GM19468 (cell line): ENCODE results near the gene AP1G2.
A peak's percentile ranks its signal among the peaks of the same experiment; 100 is the strongest.

Source experiments
- ATAC-seq: cut with Tn5 transposase; IDR thresholded peaks from one replicate; pipeline ENCODE4 v1.9.1; 2021; ENCODE audit warnings: mild to moderate bottlenecking, moderate library complexity, moderate number of reproducible peaks; ENCODE audit not compliant: unreplicated experiment; ENCODE audit errors: extremely low read depth

The AP1G2 gene

DNA sequence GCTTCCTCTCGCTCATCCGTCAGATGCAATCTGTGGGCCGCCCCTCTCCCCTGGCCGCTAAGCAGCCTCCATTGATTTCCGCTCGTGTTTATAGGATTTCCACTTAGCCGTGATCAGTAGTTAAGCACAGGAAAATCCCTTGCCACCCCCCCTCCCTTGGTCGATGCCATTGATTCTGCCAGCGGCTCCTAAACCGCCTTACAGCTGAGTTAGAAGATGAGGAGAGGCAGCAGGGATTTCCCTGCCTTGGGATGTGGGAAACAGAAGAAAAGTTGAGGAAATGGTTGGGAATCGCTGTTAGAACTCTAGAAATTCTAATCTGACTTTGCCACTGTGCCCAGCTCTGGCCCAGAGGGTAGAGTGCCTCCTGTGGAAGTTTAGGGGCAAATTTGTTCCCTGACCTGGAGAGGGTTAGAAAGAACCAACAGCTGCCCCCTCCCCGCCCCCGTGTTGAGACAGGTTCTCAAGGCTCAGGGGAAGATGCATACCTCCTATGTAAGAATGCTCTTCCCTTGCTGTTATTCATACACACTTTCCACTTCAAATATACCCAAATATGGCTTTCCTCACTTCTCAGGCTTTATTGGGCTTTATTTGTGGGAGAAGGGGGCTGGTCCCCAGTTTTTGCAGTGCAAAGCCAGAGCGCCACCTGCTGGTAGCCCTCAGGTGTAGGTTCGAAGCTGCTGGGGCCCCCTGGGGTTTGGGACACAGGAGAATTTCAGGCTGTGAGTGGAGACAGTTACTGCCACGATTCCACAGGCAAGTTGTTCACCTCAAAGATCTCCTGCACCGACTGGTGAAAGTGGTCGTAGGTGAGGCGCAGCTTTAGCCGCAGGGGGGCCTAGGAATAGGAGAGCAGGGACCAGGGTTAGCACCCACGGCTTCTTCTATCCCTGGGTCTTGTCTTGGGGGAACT lies 8.3 kb downstream of the AP1G2 start:
- ATAC-seq: no peak

DNA sequence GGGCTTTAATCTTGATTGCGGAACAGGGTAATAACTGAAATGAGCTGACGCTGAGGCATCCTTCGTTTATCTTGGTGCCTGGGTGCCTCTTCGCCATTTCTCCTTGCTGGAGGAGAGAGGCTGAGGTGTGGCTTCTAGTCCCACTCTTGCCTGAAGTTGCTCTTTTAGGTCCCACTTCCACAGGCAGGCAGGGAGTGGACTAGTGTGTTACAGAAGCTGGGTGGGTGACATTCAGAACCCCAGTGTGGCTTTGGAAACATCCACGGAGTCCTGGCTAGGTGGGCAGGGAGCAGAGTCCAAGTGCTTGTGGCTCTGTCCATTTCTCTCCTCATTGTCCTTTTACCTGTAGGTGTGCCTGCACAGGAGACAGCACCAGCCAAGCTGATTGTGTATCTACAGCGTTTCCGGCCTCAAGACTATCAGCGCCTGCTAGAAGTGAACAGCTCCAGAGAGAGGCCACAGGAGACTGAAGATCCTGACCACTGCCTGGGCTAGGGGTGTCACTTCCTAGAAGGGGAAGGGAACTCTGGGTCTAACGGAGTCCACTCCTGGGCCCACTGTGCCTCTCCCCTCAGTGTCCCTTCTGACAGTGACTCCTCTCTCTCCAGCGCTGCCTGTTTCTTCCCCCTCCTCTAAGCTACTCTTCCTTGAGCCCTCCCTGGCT lies 9.1 kb downstream of the AP1G2 start:
- no peak for ATAC-seq

DNA sequence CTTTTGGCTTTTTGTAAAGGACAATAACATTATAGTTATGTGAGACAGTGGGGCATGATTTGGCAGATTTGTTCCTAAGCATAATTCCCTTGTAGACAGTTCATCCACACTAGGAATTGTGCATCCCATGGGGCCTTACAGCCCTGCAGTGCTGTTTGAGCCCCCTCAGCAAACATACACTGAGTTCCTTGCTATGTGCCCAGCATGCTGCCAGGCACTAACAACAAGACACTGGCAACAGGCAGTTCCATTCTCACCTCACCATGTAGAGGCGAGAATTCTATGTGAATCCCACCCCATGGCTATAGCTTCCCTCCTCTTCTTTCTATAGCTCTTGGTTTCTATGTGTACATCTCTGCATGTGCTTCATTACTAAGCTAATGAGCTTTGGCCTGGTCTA lies 9.6 kb downstream of the AP1G2 start:
- no peak for ATAC-seq

DNA sequence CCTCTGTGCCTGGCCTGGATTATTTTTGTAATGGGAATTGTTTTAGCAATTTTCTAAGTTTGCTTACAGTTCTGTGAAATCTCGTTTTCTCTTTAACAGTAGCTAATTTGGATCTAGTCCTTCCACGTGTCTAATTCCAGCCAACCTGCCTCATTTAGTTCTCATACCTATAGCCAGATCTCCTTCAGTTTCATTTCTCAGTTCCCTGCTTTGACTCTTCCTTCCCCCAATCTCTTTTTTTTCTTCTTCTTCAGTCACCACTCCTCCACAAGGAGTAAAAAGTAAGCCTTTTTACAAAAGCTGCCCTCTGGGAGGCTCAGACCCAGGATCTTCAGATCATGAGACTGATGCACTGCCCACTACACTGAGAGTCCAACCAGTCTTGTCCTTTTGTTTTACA lies 10.1 kb downstream of the AP1G2 start:
- ATAC-seq: no peak

DNA sequence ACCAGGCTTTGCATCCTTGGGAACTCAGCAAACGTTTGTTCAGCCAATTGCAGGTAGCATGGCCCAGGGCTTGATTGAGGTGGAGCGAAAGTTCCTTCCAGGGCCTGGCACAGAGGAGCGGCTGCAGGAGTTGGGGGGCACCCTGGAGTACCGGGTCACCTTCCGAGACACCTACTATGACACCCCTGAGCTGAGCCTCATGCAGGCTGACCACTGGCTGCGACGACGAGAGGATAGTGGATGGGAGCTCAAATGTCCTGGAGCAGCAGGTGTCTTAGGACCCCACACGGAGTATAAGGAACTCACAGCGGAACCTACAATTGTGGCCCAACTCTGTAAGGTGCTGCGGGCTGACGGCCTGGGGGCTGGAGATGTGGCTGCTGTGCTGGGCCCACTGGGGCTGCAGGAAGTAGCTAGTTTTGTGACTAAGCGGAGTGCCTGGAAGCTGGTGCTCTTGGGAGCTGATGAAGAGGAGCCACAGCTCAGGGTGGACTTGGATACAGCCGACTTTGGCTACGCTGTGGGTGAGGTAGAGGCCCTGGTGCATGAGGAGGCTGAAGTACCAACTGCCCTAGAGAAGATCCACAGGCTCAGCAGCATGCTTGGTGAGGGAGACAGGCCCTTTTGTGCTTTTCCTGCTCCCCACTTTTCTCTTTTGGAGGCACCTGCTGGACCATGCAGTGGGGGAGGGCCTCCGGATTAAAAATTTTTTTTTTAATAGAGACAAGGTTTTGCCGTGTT lies 10.7 kb downstream of the AP1G2 start:
- ATAC-seq: no peak

DNA sequence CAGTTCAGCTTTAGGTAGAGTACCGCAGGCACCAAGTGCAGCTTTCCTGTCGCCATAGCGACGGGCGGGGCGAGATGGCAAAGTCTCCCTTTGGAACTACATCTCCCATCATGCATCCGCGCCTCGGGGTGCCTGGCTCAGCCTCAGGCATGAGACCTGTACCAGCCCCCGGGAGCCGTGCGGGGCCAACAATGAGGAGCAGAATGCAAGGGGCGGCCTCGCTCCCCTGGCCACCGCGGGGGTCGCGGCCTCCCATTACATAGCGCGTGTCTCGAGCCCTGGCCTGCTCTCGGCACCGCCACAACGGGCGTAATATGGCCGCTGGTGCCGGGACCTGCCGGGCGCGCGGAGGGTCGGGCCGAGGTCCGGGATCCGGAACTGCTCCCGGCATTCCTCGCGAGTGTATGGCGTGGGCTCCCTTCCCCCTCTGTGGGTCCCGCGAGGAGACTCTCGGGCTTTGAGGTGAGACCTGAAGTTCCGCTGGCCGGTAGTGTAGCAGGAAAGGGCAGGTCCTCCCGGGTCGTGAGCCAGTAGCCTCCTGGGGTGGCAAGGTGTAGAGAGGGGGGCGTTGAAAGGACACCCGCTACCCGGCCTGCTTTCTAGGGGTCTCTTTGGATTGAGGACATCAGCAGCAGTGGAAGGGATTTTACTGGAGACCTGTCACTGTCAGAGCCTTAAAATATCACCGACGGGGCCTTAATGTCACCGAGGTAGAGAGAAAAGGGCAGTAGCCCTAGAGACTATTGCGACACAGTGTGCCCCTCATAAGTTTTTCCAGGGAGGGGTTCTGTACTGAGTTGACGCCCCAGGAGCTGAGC lies 11.5 kb downstream of the AP1G2 start, which contains the start of gene THTPA:
TSS of gene THTPA (plus strand) at position 390 of the 818 bp plus-strand sequence. CDS start 487 bp downstream, outside the sequence.
- peak; percentile 91 for ATAC-seq

DNA sequence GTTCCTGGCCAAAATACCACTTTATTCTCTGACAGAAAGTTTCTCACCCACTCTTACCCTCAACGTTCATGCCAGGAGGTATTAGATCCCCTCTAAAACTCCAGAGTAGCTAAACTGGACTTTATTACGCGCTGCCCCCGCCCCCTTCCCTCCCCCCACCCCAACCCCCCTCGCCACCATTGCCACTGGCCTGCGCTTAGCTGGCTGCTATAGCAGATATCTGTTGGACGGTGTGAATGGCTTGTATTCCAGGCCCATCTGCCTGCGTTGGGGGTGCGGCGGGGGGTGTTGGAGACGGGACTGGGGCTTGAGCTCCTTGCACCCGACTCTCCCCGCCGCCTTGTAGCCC lies 12.1 kb downstream of the AP1G2 start:
- no peak for ATAC-seq

DNA sequence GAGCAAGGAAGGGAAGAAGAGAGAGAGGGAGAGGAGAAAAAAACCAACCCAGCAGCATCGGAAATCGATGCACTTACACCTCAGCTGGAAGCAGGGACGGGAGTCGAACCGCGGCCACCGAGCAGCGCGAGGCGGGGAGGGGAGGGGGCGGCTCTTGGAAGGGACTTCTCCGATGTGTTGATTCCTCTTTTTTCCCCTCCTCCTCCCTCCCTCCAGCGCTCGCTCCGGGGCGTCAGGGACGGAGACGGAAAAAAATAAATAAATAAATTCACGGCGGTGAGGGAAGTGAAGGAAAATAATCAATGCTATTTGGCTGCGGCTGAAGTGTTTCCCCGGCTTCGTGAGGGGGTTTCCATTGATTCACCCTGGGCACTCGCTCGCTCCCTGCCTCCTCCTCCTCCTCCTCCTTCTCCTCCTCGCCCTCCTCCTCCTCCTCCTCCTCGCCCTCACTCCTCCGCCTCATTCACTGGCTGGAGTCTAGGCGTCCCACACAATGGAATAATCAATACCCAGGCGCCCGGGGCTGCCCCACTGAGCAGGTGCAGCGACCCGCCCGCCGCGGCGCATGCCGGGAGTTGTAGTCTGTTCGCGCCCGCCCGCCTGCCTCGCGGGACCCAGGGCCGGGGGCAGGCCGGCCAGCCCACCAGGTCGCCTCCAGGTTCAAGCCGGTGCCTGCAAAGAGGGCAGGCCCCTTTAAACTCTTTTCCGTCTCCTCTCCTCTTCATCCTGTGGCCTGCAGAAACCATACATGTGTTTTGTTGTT lies 16.1 kb downstream of the AP1G2 start, which contains the start of gene ZFHX2:
TSS of gene ZFHX2 (minus strand) at position 500 of the 763 bp plus-strand sequence. CDS start 16,440 bp downstream, outside the sequence.
- no peak for ATAC-seq

DNA sequence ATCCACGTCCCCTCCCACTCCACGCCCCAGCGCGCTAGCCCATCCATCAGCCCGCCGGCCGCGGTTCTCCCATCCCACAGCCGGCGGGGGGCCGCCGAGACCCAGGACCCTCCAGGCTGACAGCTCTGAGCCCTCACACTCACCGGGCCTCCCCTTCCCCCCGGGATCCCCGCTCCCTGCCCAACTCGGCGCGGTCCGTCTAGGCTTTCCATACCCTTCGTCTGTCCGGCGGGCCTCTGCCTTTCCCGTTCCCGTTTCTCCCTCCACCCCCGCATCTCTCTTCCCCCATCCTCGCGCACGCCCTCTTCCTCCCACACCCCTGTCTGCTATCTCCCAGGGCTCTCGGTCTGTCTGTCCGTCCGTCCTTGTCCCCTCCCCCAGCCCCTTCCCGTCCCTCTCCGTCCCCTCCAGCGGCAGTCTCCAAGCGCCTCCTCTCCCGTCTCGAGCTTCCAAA lies 16.8 kb downstream of the AP1G2 start:
- ATAC-seq: no peak

DNA sequence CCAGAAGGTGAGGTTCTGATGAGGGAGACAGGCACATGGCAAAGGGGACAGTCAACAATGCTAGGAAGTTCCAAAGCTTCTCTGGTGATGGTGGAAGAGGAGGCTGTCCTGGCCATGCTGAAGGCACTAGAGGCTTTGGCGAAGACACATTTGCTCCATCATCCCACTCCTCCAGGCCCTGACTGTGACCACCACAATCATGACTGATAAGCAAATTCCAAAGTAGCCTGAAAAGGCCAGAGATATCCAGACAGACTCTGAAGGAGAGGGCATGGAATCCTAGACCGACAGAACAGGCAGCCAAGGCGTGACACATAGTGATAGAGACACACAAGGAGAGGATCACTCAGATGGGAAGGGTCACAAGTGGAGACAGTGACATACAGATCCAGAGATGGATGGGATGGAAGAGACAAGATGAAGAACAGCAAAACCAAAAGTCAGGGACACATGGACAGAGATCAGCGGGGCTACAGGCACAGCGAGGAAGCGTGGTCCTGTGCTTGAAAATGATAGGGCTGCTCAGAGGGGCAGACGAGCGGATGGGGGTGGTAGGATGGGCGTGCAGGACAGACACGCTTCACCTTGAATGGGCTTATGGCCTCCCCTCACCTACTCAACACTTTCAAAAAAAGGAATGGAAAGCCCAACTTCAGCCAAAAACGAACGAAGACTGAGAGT lies 17.3 kb downstream of the AP1G2 start:
- no peak for ATAC-seq

DNA sequence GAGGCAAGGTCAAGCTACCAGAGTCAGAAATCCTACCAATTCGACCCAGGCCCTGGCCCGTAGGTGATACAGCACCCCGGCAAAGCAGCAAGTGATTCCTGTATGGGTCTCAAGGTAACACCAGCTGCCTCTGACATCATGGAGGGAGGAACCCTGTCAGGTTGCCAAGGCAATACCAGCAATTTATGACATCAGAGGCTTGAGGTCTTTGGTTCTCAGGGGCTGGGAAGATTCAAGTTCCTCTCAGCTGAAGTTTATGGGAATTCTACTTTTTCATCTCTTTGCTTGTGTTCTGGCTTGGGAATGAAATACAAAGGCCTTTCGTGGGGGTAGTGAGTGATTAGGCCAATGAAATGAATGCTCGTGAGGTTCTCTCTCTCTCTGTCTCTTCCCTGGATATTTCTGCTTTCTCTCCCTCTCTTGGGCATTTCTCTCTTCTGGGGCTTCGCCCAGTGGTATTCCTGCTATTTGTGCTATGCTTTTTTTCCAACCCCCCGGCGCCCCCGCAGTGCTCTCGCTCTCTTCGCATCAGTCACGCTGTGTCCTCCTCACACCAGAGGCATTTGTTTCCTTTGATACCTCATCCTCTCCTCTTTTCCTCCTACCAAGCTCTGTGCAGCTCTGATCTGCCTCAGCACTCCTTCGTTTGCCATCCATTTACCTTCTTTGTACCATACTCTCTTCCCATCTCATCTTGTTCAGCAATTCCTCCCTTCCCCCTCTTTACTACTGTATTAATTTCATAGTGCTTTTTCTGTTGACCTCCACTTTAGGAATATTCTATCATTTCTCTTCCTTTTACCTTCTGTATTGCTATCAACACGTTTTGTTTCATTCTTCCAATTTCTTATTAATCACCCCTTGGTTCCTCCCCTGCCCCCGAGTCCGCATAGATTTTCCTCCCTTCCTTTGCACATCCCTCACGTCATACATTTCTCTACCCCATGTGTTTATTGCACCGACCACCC lies 19.0 kb downstream of the AP1G2 start:
- no peak for ATAC-seq

DNA sequence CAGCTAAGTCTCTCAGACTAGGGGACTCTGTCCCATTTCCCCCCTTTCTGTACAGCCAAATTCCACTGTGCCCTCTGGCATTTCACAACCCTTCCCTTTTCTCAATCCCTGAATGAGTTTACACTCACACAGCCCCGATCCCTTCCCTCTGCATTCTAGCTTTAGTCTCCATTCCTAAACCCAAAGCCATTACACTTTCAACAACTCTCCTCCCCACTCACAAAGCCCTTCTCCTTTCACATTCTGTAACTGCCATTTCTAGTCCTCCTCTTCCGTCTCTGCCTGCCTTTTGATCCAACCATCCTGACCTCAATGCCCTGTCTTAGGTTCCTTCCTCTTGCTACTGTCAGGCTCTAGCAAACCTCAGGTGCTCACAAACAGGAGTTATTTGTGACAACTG lies 19.7 kb downstream of the AP1G2 start:
- no peak for ATAC-seq

DNA sequence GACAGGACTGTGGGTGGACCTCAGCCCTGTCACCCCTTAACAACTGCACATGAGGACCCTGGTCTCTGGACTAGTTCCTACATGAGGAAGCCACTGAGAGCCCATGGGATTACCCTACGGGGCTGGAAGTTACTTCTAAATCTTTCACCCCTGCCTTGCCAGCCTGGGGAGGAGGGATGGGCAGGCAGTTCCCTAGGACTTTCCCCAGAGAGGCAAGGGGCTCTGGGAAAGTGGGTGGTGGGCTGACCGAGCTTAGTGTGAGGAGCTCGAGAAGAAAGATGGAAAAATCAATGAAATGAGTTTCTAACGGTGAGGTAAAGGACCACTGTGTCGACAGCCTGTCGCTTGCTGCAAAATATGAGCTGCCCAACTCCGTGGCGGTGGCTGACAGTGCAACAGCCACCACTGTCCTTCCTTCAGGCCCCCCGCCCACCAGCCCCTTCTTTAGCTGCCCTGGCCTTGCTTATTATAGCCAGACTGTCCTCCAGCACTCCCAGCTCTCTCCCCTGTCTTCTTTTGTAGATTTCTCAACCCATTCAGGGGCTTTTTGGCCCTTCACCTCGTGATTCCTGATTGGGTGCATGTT lies 21.0 kb downstream of the AP1G2 start:
- ATAC-seq: no peak

DNA sequence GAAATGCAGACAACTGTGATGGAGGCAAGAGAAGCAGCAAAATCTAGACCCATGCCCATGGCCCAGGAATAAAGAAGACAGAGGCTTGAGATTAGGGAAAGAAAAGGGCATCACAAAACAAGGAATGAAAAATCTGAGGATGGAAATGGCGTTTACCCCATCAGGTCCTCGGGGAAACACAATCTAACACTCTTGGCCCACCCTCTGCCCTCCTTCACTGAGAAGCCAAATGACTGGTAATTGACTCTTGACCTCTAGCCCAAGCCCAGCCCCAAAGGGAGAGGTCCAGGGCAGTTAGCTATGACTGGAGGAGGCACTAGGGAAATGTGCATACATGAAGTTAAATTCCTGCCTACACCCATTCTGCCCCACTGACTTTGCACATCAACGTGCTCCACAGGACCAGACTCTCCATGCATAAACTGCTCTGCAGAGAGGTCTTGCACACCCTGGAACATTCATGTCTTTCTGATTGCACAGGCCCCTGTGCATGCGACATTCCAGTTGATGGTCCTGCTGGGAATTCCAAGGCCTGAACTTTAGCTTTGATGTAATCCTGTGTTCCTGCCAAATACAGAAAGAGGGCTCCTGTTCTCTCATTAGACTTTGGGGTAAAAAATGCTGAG lies 21.7 kb downstream of the AP1G2 start:
- no peak for ATAC-seq

DNA sequence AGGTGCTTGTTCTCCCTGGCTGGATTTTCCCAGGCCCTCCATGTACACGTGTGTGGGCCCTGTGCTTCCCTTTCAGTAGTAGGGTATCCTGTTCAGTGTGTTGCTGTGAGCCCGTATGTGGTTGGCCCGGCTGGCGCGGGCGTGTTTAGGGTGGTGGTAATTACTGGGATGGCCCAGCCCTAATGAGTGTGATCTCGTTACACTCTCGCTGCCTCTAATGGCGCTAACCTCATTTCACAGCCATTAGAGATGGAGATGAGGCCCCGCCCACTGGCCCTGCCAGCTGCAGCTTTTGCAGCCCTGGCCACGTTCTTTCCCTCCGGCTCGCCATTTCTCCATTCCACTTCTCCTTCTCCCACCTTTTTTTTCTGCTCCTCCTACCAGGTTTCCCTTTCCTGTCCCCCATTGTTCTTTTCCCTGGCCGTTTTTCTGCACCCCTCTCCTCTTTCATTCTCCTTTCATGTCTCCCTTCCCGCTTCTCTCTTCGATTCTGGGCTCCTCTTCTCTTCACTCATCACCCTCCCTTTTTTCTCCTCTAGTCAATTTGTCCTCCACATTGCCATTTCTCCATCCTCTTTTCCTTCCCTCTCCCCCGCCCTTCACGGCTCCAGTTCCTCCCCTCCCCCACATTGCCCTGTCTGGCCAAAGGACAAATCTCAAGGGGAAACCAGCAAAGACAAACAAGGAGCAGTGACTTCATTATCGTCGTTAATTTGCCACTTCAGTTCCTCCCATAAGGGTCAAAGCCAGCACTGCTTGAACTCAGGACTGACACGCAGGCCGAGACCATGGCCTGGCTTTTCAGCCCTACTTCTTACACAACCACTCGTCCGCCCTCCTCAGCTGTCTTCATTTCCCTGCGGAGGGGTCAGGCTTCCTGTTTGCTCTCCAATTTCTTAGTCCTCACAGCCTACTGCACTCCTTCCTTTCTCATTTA lies 22.8 kb downstream of the AP1G2 start:
- ATAC-seq: no peak

DNA sequence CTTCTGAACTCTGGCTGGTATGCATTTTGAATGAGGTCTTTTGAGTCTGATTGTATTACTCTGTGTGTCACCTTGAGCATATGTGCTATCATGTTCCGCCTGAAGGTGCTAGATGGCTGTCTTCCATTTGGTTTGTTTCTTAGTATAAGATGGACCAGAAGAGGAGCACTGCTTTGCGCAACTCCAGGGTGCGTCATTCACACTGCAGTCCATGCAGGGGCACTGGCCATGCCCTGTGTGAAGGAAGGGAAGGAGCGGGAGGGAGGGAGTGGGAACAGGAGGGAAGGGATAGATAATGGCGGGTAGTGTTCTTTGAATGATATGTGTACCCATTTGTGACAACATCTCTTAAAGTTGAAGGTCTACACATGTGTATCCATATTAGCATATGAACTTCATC lies 24.2 kb downstream of the AP1G2 start:
- ATAC-seq: no peak
